CD4-positive, alpha-beta T cell (primary cell): Measurements from ENCODE around the gene LSAMP. TPM values are rescaled to one million over a fixed set of nuclear protein-coding genes. Genes with fewer than 3 reads are reported as not detected.

ENCODE experiments used
- ATAC-seq: fragments of 200-7000 bp; cut with Tn5 transposase; one replicate; pipeline ENCODE4 v1.10.0; 2022; ENCODE audit warnings: mild to moderate bottlenecking; ENCODE audit not compliant: poor library complexity
- CTCF ChIA-PET: fragments of 350-600 bp; sonication (Branson Sonifier 250); formaldehyde crosslinking; loops from one replicate; lab custom pipeline; 2021; ENCODE audit warnings: antibody characterized with exemption, inconsistent platforms; lab: Charles Lee
- POLR2A ChIA-PET: fragments of 350-600 bp; sonication (Branson Sonifier 250); formaldehyde crosslinking; loops from one replicate; lab custom pipeline; 2021; ENCODE audit warnings: antibody characterized with exemption, inconsistent platforms; lab: Charles Lee
- DNase-seq, 14 experiments: peaks; one replicate each; pipeline ENCODE4 v3.0.0-alpha.2; 2013 to 2020; ENCODE audit warnings: mixed read lengths in 2 of 14
- H3K27ac ChIP-seq, 2 donors: one replicate each; pipeline versions ENCODE4 v1.5.1 to v1.7.0; 2013; ENCODE audit warnings: low read length in 2 of 2, low read depth in 1 of 2, mild to moderate bottlenecking in 1 of 2
- H3K27me3 ChIP-seq, 2 experiments: 1 replicate in 1 of 2; 2 replicates in 1 of 2; pipeline versions ENCODE4 v1.6.1 to v1.7.0; 2013; ENCODE audit warnings: low read length in 2 of 2, control low read depth in 1 of 2, mild to moderate bottlenecking in 1 of 2, moderate library complexity in 1 of 2; ENCODE audit not compliant: insufficient read depth in 2 of 2, control insufficient read depth in 1 of 2
- H3K36me3 ChIP-seq: one replicate; pipeline ENCODE4 v1.6.1; 2013; ENCODE audit warnings: low read length, control low read depth; ENCODE audit not compliant: insufficient read depth
- H3K4me1 ChIP-seq: one replicate; pipeline ENCODE4 v1.6.1; 2013; ENCODE audit warnings: low read length, control low read depth; ENCODE audit not compliant: insufficient read depth
- H3K4me3 ChIP-seq: one replicate; pipeline ENCODE4 v1.5.1; 2013; ENCODE audit warnings: mild to moderate bottlenecking, low read length, moderate library complexity
- H3K9me3 ChIP-seq, 2 experiments: 1 replicate in 1 of 2; 2 replicates in 1 of 2; pipeline versions ENCODE4 v1.6.1 to v1.7.0; 2013; ENCODE audit warnings: low read length in 2 of 2, mild to moderate bottlenecking in 2 of 2, control low read depth in 1 of 2, moderate library complexity in 1 of 2; ENCODE audit not compliant: control insufficient read depth in 1 of 2, insufficient read depth in 1 of 2
- H3K27ac Mint-ChIP-seq: one replicate; pipeline ENCODE4 v1.8.0; 2020; ENCODE audit warnings: mixed read lengths
- H3K27me3 Mint-ChIP-seq: one replicate; pipeline ENCODE4 v1.8.0; 2021; ENCODE audit warnings: mixed read lengths
- H3K36me3 Mint-ChIP-seq: one replicate; pipeline ENCODE4 v1.8.0; 2021; ENCODE audit warnings: low read depth, mixed read lengths
- H3K4me1 Mint-ChIP-seq: one replicate; pipeline ENCODE4 v1.8.0; 2021; ENCODE audit warnings: low read depth, mixed read lengths
- H3K4me3 Mint-ChIP-seq: one replicate; pipeline ENCODE4 v1.8.0; 2020; ENCODE audit warnings: mild to moderate bottlenecking, mixed read lengths
- H3K9me3 Mint-ChIP-seq: one replicate; pipeline ENCODE4 v1.8.0; 2020; ENCODE audit warnings: mixed read lengths
- CTCF ChIP-seq: fragments of 200-600 bp; IDR thresholded peaks from one replicate; pipeline ENCODE4 v1.8.0; 2022; ENCODE audit warnings: antibody characterized with exemption, mild to moderate bottlenecking
- intact Hi-C, 2 experiments: fragments of 100-400 bp; cut with DNase I in 1 of 2; cut with micrococcal nuclease in 1 of 2; formaldehyde crosslinking; loops; one replicate each; pipeline versions ENCODE4 v1.15.1 to v1.9.0; 2023 to 2025; cut with DNase I, micrococcal nuclease
- total RNA-seq, 174 experiments: library from RNA in 2 of 174; stranded (reverse) in 2 of 174; gene quantifications; one replicate each; pipeline ENCODE4 v1.2.3 and lab custom pipeline; 2021 to 2026

Gene LSAMP
- total RNA-seq, 2 experiments from 2014 or later, result not detected

- Mint-ChIP-seq H3K27me3 (no peaks in the 10 kb centered on the region), H3K9me3 (peaks cover 6% of the 10 kb centered on the region), H3K4me1 (no peaks in the 10 kb centered on the region), H3K4me3 (no peak overlapping the region), H3K36me3 (no peaks in the 10 kb centered on the region), H3K27ac (no peak overlapping the region)
- H3K4me1 ChIP-seq, result no peaks in the 10 kb centered on the region
- TF ChIP-seq CTCF, result no peak
- ATAC-seq, result no peak
- intact Hi-C loops, result no loop called here
- no peaks in the 10 kb centered on the region for H3K27me3 ChIP-seq
- no peak overlapping the region for H3K27ac ChIP-seq
- ChIA-PET POLR2A (no interaction called here), CTCF (no interaction called here)
- H3K36me3 ChIP-seq, result no peaks in the 10 kb centered on the region
- no peak overlapping the region for H3K4me3 ChIP-seq
- no peak for DNase-seq
- H3K9me3 ChIP-seq, result peaks cover 0 to under 1% of the 10 kb centered on the region in 2 experiments
These were observed 122.4 kb downstream of the LSAMP start for GRCh38 chr3:116322750-116323375.

- Mint-ChIP-seq H3K4me1 (no peaks in the 10 kb centered on the region), H3K27me3 (no peaks in the 10 kb centered on the region), H3K36me3 (no peaks in the 10 kb centered on the region), H3K9me3 (peaks cover 6% of the 10 kb centered on the region), H3K27ac (no peak overlapping the region), H3K4me3 (no peak overlapping the region)
- intact Hi-C loops, result no loop called here
- Histone ChIP-seq H3K9me3 (peaks cover 0 to 8% of the 10 kb centered on the region in 2 experiments), H3K27ac (no peak overlapping the region), H3K4me3 (no peak overlapping the region), H3K27me3 (no peaks in the 10 kb centered on the region), H3K4me1 (no peaks in the 10 kb centered on the region), H3K36me3 (no peaks in the 10 kb centered on the region)
- ChIA-PET CTCF (no interaction called here), POLR2A (no interaction called here)
- ATAC-seq, result no peak
- TF ChIP-seq CTCF, result no peak
- DNase-seq, result no peak
These were observed 126.9 kb downstream of the LSAMP start for GRCh38 chr3:116318370-116318769.

GRCh38 chr3:116316771-116317170, 128.5 kb downstream of the LSAMP start:
- ATAC-seq, result no peak
- ChIA-PET CTCF (no interaction called here), POLR2A (no interaction called here)
- no peaks in the 10 kb centered on the region for H3K36me3 ChIP-seq
- Mint-ChIP-seq H3K36me3 (no peaks in the 10 kb centered on the region), H3K4me3 (no peak overlapping the region), H3K4me1 (no peaks in the 10 kb centered on the region), H3K9me3 (peaks cover 4% of the 10 kb centered on the region), H3K27me3 (no peaks in the 10 kb centered on the region), H3K27ac (no peak overlapping the region)
- peaks cover 0 to 8% of the 10 kb centered on the region in 2 experiments for H3K9me3 ChIP-seq
- H3K27ac ChIP-seq, result no peak overlapping the region
- H3K27me3 ChIP-seq, result no peaks in the 10 kb centered on the region
- H3K4me3 ChIP-seq, result no peak overlapping the region
- intact Hi-C loops, result no loop called here
- TF ChIP-seq CTCF, result no peak
- DNase-seq, result no peak
- no peaks in the 10 kb centered on the region for H3K4me1 ChIP-seq
